K562 treated with DMSO at 1 percent for 48 hours (cell line): ENCODE results near the gene SLC9A8. TPM values are rescaled to one million over a fixed set of nuclear protein-coding genes. Genes with fewer than 3 reads are reported as not detected.

ENCODE experiments used
- total RNA-seq: library from RNA; unstranded; fragments of 300-600 nt; gene quantifications from 2 replicates; pipeline ENCODE4 v1.2.3, GENCODE V29; 2022; ENCODE audit warnings: low replicate concordance; ENCODE audit errors: extremely low read depth

SLC9A8 gene, protein sequence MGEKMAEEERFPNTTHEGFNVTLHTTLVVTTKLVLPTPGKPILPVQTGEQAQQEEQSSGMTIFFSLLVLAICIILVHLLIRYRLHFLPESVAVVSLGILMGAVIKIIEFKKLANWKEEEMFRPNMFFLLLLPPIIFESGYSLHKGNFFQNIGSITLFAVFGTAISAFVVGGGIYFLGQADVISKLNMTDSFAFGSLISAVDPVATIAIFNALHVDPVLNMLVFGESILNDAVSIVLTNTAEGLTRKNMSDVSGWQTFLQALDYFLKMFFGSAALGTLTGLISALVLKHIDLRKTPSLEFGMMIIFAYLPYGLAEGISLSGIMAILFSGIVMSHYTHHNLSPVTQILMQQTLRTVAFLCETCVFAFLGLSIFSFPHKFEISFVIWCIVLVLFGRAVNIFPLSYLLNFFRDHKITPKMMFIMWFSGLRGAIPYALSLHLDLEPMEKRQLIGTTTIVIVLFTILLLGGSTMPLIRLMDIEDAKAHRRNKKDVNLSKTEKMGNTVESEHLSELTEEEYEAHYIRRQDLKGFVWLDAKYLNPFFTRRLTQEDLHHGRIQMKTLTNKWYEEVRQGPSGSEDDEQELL
- not detected in 2 replicates for total RNA-seq

GRCh38 chr20:49812507-49813304 lies at the start of gene SLC9A8:
TSS of gene SLC9A8 (plus strand) at chr20:49812828. CDS start at chr20:49812923, 95 bp downstream.

DNA sequence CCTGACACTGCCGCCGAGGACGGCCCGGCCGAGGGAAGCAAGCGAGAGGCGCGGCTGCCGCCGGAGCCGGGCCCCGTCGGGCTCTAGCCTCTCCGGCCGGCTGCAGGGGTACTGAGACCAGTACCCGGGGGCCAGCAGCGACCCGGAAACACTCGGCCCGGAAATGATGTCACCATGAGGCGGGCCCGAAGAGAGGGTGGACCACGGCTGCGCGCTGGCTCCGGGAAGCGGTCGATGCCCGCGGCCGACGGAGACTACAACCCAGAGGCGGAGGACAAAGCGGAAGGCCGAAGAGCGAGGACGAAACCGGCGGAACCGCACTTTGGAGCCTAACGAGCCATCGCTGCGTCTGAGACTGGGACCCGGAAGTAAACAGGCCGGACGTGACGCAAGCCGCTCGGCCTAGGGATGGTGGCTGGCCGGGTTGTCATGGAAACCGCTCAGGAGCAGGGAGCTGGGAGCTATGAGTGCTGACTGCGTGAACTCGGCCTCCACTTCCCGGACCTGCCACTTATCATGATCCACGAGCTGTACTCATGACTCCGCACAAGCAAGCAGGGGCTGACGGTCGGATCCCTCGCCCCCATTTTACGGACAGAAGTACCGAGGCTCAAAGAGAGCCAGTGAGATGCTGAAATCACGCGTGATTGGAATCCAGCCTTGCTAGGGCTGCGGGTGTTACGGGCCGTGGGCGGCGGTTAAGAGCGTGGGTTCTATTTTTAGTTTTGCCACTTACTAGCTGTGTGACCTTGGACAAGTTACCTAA lies 102.9 kb downstream of the SLC9A8 start, which contains the start of gene SPATA2:
Gene SPATA2, minus strand, starts transcription at position 150 of the 766 bp plus-strand sequence. CDS start 7,039 bp downstream, outside the sequence.

DNA sequence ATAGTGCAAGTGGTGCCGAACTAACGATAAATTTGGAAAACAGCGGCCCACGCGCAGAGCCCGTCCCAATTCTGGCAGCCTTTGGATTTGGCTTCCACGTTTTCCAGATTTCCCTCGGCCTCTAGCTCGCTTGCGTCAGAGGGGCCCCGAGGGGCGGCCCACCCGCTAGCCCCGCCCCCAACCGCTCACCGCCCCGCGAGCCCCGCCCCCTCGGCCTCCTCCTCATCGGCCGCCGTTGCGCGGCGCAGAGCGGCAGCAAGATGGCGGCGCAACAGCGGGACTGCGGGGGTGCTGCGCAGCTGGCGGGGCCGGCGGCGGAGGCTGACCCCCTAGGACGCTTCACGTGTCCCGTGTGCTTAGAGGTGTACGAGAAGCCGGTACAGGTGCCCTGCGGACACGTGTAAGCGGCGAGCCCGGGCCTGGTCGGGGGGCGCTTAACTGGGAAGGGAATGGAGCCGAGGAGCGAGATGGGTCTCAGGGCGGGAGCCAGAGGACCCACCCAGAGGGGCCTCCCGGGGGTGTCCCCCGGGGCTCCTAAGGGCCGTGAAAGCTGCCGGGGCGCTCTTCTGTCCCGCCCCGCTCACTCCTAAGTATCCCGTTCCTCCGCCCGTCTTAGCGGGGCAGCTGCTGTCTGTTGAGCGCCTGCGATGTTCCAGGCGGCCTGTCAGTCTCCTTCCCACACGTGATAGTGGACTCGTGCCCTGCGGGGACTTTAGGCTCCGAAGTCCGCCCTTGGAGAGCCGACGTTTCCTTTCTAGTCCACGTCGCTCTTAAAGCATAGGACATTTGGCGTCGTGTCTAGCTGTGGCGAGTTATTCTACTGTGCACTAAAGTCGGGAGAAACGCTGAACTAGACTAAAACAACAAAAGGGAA lies 123.8 kb downstream of the SLC9A8 start, which contains the start of gene RNF114:
Gene RNF114, plus strand, starts transcription at position 245 of the 874 bp plus-strand sequence. Its CDS starts 16 bp downstream, at position 261.

Other genes starting within 250 kb of the SLC9A8 start
- gene PTGIS, start 244.7 kb upstream of the SLC9A8 start, total RNA-seq: not detected in 2 replicates
- gene B4GALT5, start 99.0 kb upstream of the SLC9A8 start, total RNA-seq: not detected in 2 replicates
- gene SPATA2, start 102.7 kb downstream of the SLC9A8 start, total RNA-seq: not detected in 2 replicates
- gene RNF114, start 123.6 kb downstream of the SLC9A8 start, total RNA-seq: not detected in 2 replicates
- gene SNAI1, start 170.2 kb downstream of the SLC9A8 start, total RNA-seq: not detected in 2 replicates